Measurements from ENCODE around the gene SNAI1. TPM values are rescaled to one million over a fixed set of nuclear protein-coding genes. Genes with fewer than 3 reads are reported as not detected.

Gene SNAI1
- total RNA-seq, 1 experiment from 2014 or later: 5.4 TPM

DNA sequence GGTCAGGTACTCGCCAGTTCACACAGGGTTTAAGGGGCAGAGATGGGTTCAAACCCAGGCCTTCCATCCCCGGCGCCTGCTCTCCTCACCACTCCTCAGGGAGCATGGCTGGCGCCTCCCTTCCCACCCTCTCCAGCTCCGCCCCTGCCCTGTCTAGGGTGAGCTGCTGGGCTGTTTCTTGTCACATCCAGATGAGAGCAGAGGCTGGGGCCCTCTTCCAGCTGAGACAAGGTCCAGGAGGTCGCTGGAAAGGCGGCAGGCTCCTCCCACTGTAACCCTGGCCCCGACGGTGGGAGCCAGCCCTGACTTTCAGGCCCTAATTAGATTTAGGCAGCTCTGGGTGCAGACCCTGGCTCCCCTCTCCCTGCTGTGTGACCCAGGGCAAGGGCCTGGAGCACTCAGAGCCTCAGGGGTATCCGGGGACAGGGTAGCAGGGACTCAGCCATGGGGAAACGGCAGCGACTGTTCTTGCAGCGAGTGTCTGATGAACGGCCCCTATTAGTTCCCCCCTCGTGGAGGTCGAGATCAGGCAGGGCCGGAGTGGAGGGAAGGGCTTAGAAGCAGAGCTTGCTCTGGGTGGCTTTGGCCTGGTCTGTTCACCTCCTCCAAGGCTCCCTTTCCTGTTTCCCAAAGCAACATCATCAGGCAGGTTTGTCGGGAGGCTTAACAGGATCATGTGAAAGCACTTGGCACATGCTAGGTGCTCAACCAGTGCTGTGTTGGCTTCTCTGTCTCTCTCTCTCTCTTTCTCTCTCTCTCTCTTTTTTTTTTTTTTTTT, 33.4 kb downstream of the SNAI1 start:
- TF ChIP-seq, protein P1, sequence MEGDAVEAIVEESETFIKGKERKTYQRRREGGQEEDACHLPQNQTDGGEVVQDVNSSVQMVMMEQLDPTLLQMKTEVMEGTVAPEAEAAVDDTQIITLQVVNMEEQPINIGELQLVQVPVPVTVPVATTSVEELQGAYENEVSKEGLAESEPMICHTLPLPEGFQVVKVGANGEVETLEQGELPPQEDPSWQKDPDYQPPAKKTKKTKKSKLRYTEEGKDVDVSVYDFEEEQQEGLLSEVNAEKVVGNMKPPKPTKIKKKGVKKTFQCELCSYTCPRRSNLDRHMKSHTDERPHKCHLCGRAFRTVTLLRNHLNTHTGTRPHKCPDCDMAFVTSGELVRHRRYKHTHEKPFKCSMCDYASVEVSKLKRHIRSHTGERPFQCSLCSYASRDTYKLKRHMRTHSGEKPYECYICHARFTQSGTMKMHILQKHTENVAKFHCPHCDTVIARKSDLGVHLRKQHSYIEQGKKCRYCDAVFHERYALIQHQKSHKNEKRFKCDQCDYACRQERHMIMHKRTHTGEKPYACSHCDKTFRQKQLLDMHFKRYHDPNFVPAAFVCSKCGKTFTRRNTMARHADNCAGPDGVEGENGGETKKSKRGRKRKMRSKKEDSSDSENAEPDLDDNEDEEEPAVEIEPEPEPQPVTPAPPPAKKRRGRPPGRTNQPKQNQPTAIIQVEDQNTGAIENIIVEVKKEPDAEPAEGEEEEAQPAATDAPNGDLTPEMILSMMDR (conservative IDR thresholded peaks at IDR 0.05; ENCODE audit: low read depth, low read length): no peak
- TF ChIP-seq EZH2phosphoT487 (IDR thresholded peaks at IDR 0.05; ENCODE audit: borderline replicate concordance, low read length): no peak
- TF ChIP-seq EZH2 (IDR thresholded peaks at IDR 0.05; ENCODE audit: low read length, unreplicated experiment): no peak
- no peaks in the 10 kb centered on the region for H3K9me2 ChIP-seq (replicated peaks; ENCODE audit: low read length)
- peaks cover 19% of the 10 kb centered on the region for H3K4me1 ChIP-seq (ENCODE audit: insufficient read depth, low read length)
- ATAC-seq: no peak
- H3K9ac ChIP-seq (ENCODE audit: low read length): no peak overlapping the region
- no peak overlapping the region for H2AFZ ChIP-seq (ENCODE audit: low read length)
- no peak overlapping the region for H3K27ac ChIP-seq (ENCODE audit: low read length)
- H3K27me3 ChIP-seq (ENCODE audit: low read length): no peaks in the 10 kb centered on the region
- H4K20me1 ChIP-seq (ENCODE audit: low read length): no peaks in the 10 kb centered on the region
- no TSS peak for BruUV-seq (replicated peaks)
- no peaks in the 10 kb centered on the region for H3K9me3 ChIP-seq (ENCODE audit: low read length)
- no peaks in the 10 kb centered on the region for H3K79me2 ChIP-seq (ENCODE audit: low read length)
- no peaks in the 10 kb centered on the region for H3F3A ChIP-seq (ENCODE audit: low read length, unreplicated experiment)
- DNase-seq: no peak
- ChIA-PET POLR2A (ENCODE audit: unreplicated experiment) (no interaction called here), CTCF (no interaction called here)
- no peak overlapping the region for H3K4me2 ChIP-seq (ENCODE audit: low read length)
- H3K4me3 ChIP-seq (ENCODE audit: low read length): no peak overlapping the region
- no peaks in the 10 kb centered on the region for H3K36me3 ChIP-seq (ENCODE audit: low read depth, low read length)
- intact Hi-C loops (cut with micrococcal nuclease): no loop called here

DNA sequence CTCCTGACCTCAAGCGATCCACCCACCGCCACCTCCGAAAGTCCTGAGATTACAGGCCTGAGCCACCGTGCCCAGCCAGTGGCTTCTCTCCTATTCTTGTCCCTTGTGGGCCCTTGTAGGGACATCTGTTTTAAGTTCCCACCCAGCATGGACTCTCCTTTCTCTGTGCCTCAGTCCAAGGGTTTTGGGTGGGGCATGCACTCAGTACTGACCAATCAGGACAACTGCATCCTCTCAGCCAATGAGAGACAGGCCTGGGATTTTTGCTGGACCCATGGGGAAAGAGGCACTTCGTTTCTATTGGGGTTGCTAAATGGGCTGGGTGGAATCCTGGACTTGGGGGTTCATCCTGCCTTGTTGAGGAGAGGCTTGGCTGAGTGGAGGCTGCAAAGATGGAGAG, 34.4 kb downstream of the SNAI1 start:
- no peak overlapping the region for H3K9ac ChIP-seq (ENCODE audit: low read length)
- intact Hi-C loops (cut with micrococcal nuclease): no loop called here
- no peaks in the 10 kb centered on the region for H3F3A ChIP-seq (ENCODE audit: low read length, unreplicated experiment)
- no peaks in the 10 kb centered on the region for H3K9me2 ChIP-seq (replicated peaks; ENCODE audit: low read length)
- no peaks in the 10 kb centered on the region for H3K9me3 ChIP-seq (ENCODE audit: low read length)
- TF ChIP-seq EZH2phosphoT487 (IDR thresholded peaks at IDR 0.05; ENCODE audit: borderline replicate concordance, low read length): no peak
- TF ChIP-seq, protein P1 (conservative IDR thresholded peaks at IDR 0.05; ENCODE audit: low read depth, low read length): no peak
- no peak for TF ChIP-seq EZH2 (IDR thresholded peaks at IDR 0.05; ENCODE audit: low read length, unreplicated experiment)
- H3K27ac ChIP-seq (ENCODE audit: low read length): no peak overlapping the region
- H4K20me1 ChIP-seq (ENCODE audit: low read length): no peaks in the 10 kb centered on the region
- H3K36me3 ChIP-seq (ENCODE audit: low read depth, low read length): no peaks in the 10 kb centered on the region
- H2AFZ ChIP-seq (ENCODE audit: low read length): no peak overlapping the region
- no peak overlapping the region for H3K4me2 ChIP-seq (ENCODE audit: low read length)
- ChIA-PET POLR2A (ENCODE audit: unreplicated experiment) (no interaction called here), CTCF (no interaction called here)
- H3K4me1 ChIP-seq (ENCODE audit: insufficient read depth, low read length): peaks cover 19% of the 10 kb centered on the region
- BruUV-seq (replicated peaks): no TSS peak
- no peaks in the 10 kb centered on the region for H3K79me2 ChIP-seq (ENCODE audit: low read length)
- DNase-seq (no peak), ATAC-seq (no peak)
- H3K27me3 ChIP-seq (ENCODE audit: low read length): no peaks in the 10 kb centered on the region
- no peak overlapping the region for H3K4me3 ChIP-seq (ENCODE audit: low read length)

DNA sequence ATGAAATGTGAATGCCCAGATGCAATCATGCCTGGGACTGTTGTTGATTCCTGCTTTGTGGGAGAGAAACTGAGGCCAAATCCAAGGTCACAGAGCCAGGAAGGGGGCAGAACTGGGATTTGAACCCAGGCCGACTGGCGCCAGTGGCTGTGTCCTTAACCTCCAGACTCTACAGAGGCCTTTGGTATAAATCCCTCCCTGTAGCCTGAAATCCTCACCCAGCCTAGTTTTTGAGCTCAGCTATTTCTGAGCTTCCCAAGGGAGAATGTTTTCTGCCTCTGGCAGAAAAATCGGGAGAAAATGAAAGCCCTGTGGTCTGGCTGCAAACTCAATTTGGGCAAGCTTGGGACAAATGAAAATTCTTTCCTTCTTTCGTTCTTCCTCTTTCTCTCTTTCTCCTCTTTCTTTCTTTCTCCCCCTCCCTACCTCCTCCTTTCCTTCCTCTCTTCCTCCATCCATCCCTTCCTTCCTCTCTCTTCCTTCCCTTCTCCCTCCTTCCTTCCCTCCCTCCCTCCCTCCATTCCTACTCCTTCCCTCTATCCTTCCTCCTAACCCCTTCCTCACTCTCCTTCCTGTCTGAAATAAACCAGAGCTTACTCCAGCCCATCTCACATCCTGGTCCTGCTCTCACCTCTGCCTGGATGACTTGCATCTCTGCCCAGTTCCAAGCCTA, 34.9 kb downstream of the SNAI1 start:
- no peaks in the 10 kb centered on the region for H4K20me1 ChIP-seq (ENCODE audit: low read length)
- TF ChIP-seq, protein P1 (conservative IDR thresholded peaks at IDR 0.05; ENCODE audit: low read depth, low read length): no peak
- TF ChIP-seq EZH2phosphoT487 (IDR thresholded peaks at IDR 0.05; ENCODE audit: borderline replicate concordance, low read length) (no peak), EZH2 (IDR thresholded peaks at IDR 0.05; ENCODE audit: low read length, unreplicated experiment) (no peak)
- H3K9ac ChIP-seq (ENCODE audit: low read length): no peak overlapping the region
- no TSS peak for BruUV-seq (replicated peaks)
- ChIA-PET CTCF (no interaction called here), POLR2A (ENCODE audit: unreplicated experiment) (no interaction called here)
- ATAC-seq (no peak), DNase-seq (no peak)
- H3K9me3 ChIP-seq (ENCODE audit: low read length): no peaks in the 10 kb centered on the region
- no peak overlapping the region for H3K27ac ChIP-seq (ENCODE audit: low read length)
- intact Hi-C loops (cut with micrococcal nuclease): no loop called here
- peaks cover 19% of the 10 kb centered on the region for H3K4me1 ChIP-seq (ENCODE audit: insufficient read depth, low read length)
- H3K36me3 ChIP-seq (ENCODE audit: low read depth, low read length): no peaks in the 10 kb centered on the region
- H3K4me3 ChIP-seq (ENCODE audit: low read length): no peak overlapping the region
- H2AFZ ChIP-seq (ENCODE audit: low read length): no peak overlapping the region
- H3K9me2 ChIP-seq (replicated peaks; ENCODE audit: low read length): no peaks in the 10 kb centered on the region
- H3K79me2 ChIP-seq (ENCODE audit: low read length): no peaks in the 10 kb centered on the region
- H3F3A ChIP-seq (ENCODE audit: low read length, unreplicated experiment): no peaks in the 10 kb centered on the region
- H3K27me3 ChIP-seq (ENCODE audit: low read length): no peaks in the 10 kb centered on the region
- no peak overlapping the region for H3K4me2 ChIP-seq (ENCODE audit: low read length)
